UCSD-AML1 (cell line): ENCODE measurements around the gene KLHL22.
"Not testable (repeated sequence)": the region's sequence is repeated elsewhere in the genome, so short reads cannot be mapped to it uniquely, and the experiment has no call there.

Experiments used
- DNase-seq: peaks from one replicate; lab custom pipeline; 2025; ENCODE audit not compliant: unreplicated experiment; lab: John Stamatoyannopoulos, UW

The KLHL22 gene

GRCh38 chr22:20404881-20405280 is 90.7 kb downstream of the KLHL22 start:
- DNase-seq: no peak

- DNase-seq: no peak
These were observed 91.8 kb downstream of the KLHL22 start for GRCh38 chr22:20403779-20404140.

- DNase-seq: no peak
These were observed 92.4 kb downstream of the KLHL22 start for GRCh38 chr22:20402960-20403778.

- no peak for DNase-seq
These were observed 94.1 kb downstream of the KLHL22 start for GRCh38 chr22:20401376-20402014.

DNA sequence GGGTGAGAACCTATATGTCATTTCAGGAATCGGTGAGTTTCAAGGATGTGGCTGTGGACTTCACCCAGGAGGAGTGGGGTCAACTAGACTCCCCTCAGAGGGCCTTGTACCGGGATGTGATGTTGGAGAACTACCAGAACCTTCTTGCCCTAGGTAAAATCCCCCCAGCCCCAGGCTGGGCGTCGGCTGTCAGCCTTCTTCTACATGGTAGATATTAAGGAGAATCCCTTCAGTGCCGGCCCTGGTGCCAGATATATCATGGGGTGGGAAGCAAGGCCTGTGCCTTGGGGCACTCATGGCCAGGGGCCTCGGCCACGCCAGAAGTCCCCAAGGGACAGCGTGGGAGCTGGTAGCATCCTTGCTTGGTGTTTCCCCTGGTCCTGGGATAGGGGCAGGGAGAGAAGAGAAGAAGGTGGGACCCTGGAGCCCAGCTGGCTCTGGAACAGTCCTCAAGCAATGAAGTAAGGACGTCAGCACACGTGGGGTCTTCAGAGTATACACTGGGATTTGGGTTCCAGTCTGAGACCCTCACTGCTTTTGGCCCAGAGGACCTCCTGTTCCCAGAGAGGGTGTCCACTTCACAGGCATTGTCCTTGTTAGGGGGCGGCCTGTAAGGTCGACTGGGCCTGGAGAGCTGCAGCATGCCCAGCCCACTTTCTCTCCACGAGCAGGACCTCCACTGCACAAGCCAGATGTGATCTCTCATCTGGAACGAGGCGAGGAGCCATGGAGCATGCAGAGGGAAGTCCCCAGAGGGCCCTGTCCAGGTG is 94.8 kb downstream of the KLHL22 start:
- no peak for DNase-seq

- no peak for DNase-seq
These were observed 95.6 kb downstream of the KLHL22 start for GRCh38 chr22:20399866-20400605.

DNA sequence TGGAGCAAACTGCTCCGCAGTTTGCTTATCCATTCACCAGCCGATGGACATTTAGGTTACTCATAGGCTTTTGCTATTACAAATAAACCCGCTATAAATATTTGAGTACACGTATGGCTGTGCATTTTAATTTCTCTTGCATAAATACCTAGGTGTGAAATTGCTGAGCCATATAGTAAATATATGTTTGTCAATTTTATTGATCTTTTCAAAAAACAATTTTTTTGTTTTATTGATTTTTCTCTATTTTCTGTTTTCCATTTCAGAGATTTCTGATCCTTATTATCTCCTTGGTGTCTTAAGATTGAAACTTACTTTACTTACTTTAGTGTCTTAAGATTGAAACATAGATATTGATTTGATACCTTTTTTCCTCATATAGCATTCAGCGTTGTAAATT is 97.2 kb downstream of the KLHL22 start:
- DNase-seq: no peak

DNA sequence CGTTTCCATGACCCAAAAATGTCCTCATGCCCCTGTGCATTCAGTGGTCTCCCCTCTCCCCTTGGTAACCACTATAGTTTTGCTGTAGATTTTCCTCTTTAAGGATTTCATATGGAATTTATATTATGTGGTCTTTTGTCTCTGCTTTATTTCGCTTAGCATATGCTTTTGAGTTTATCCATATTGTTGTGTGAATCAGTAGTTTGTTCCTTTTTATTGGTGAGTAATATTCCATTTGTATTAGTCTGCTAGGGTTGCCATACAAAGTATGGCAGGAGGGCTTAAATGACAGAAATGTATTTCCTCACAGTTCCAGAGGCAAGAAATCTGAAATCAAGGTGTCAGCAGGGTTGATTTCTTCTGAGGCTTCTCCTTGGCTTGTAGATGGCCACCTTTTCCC is 98.1 kb downstream of the KLHL22 start:
- no peak for DNase-seq

DNA sequence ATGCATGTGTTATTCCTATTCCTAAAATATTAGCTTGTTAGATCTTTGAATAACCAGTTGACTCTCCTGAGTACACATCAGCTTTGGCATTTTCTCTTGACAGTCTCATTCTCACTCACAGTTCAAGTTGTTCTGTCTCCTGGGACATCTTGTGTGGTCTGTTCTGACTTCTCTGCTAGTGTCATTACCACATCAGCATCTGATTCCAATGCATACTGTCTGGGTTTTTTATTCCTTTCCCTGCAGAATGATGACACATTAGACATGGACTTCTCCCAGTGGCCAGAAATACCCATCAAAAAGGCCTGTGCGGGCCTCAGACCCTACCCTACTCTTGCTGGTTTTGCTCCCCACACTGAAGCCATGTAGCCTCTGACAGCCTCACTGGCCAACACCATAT is 99.0 kb downstream of the KLHL22 start:
- DNase-seq: no peak

DNA sequence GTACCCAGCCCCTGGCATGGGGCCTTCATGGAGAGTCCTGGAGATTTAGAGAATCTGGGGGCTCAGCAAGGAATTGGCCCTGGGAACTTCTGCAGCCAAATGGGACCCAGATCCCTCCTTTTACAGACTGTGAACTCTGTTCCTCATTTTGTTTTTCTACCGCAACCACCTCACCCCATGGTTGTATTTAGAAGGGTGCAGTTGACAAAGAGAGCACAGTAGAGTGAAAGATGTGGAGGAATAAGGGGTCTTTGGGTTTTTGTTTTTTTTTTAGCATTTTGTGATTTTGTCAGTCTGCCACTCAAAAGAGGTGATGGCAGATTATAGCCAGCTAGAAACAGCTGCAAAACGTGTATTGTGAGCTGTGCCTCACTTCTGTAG is 99.7 kb downstream of the KLHL22 start:
- DNase-seq: no peak

GRCh38 chr22:20395181-20395906 is 100.3 kb downstream of the KLHL22 start:
- no peak for DNase-seq

DNA sequence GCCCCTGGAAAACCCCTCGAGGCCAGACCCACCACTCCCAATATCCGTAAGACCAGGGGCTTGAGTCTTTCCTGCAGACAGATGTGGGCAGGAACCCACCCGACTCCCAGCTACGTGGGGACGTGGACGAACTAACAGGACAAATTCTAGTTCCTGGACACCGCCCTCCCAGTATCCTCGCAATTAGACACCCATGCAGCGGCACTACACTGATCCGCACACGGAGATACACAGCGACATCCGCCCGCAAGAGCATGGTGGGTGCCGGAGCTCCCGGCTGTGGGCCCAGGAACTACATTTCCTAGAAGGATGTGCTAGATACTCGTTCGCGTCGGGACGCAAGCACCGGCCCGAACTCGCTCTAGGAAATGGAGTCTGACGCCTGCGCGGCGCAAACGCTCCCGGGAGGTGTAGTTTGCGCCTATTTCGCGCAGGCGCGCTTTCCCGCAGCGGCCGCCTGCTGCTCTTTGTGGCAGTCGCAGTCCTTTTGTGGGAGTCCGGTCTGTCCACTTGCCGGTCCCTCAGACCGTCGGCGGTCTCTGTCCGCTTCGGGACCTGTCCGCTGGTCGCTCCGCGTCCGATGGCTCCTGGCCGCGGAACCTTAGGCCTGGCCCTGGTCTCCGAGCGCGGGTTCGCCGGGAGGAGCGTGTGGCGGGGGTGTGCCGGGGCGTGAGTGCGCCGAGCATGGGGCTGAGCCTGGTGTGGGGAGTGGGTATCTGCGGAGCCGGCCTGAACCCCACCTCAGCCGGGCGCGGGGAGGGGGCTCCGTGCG is 101.7 kb downstream of the KLHL22 start, which contains the start of gene ZNF74:
ZNF74 (plus strand) TSS at position 447 of the 772 bp plus-strand sequence. CDS start 478 bp downstream, outside the sequence.
- peak; percentile 91 for DNase-seq

GRCh38 chr22:20392983-20393704 is 102.5 kb downstream of the KLHL22 start:
- no peak for DNase-seq

- not testable (repeated sequence) for DNase-seq
These were observed 103.2 kb downstream of the KLHL22 start for GRCh38 chr22:20392365-20392881.
